Activated T-cell treated with anti-CD3 and anti-CD28 coated beads, Interleukin-2, amount 50 U/mL, for 72 hours (primary cell): ENCODE results near the gene TNFRSF8. TPM values are rescaled to one million over a fixed set of nuclear protein-coding genes. Genes with fewer than 3 reads are reported as not detected.

Experiments used
- total RNA-seq, 2 donors: library from RNA; stranded (reverse); gene quantifications; one replicate each; pipeline ENCODE4 v1.2.3, GENCODE V29; 2022

TNFRSF8 gene
- total RNA-seq, 2 donors from 2014 or later = 39.5 to 63.5 TPM

Other genes with a start within 250 kb of the TNFRSF8 start
- not detected for gene NPPA, start 215.5 kb upstream of the TNFRSF8 start, total RNA-seq
- gene NPPB, start 204.4 kb upstream of the TNFRSF8 start, total RNA-seq = not detected
- gene KIAA2013, start 136.9 kb upstream of the TNFRSF8 start, total RNA-seq = 10 to 100 TPM; 25.3 to 26.9 TPM
- 10 to 100 TPM; 13.5 to 13.6 TPM for gene PLOD1, start 128.6 kb upstream of the TNFRSF8 start, total RNA-seq
- 10 to 100 TPM; 54.8 to 66.1 TPM for gene MFN2, start 82.9 kb upstream of the TNFRSF8 start, total RNA-seq
- 10 to 100 TPM; 67.3 to 80.3 TPM for gene MIIP, start 43.8 kb upstream of the TNFRSF8 start, total RNA-seq
- gene TNFRSF1B, start 103.7 kb downstream of the TNFRSF8 start, total RNA-seq = 100 to 1,000 TPM in 1 of 2 donors, 10 to 100 TPM in 1; 95.4 to 130 TPM
- 10 to 100 TPM; 36.0 to 40.5 TPM for gene VPS13D, start 166.7 kb downstream of the TNFRSF8 start, total RNA-seq